H1 (cell line): ENCODE data around the gene RBM4B. TPM values are rescaled to one million over a fixed set of nuclear protein-coding genes. Genes with fewer than 3 reads are reported as not detected.

ENCODE experiments used
- POLR2A ChIP-seq, 2 experiments: IDR thresholded peaks; 1 replicate in 1 of 2; 2 replicates in 1 of 2; pipeline ENCODE4 v1.6.1; 2011; ENCODE audit warnings: low read depth in 2 of 2, low read length in 2 of 2, mild to moderate bottlenecking in 2 of 2; ENCODE audit errors: control extremely low read depth in 1 of 2
- SIRT6 ChIP-seq: IDR thresholded peaks from one replicate; pipeline ENCODE4 v1.7.1; 2012; ENCODE audit warnings: low read length, inconsistent platforms
- TAF7 ChIP-seq: optimal IDR thresholded peaks from 2 replicates; pipeline ENCODE3; 2011; ENCODE audit warnings: low read depth, mild to moderate bottlenecking, inconsistent platforms, low read length, moderate library complexity, borderline replicate concordance
- TBP ChIP-seq: IDR thresholded peaks from 2 replicates; pipeline ENCODE4 v1.6.1; 2011; ENCODE audit warnings: low read depth, low read length, improper control_type of control experiment
- polyA plus RNA-seq, 7 experiments: library from polyadenylated mRNA; depleted of rRNA in 3 of 7; stranded (reverse) in 5 of 7; unstranded in 2 of 7; fragments of >200 nt in 5 of 7; fragments of 200-250 nt in 2 of 7; gene quantifications; 1 replicate in 5 of 7; 2 replicates in 1 of 7; 4 replicates in 1 of 7; pipeline versions ENCODE4 v1.2.1 to v1.2.3, GENCODE V29; 2011 to 2013; ENCODE audit warnings: missing spikeins in 2 of 7, mixed read lengths in 2 of 7
- total RNA-seq: library from RNA; stranded (reverse); fragmentation: NEBNext Ultra II Directional; extraction: Animal tissue kit (Norgen Biotek cat#: 25700); gene quantifications from 2 replicates; pipeline ENCODE4 v1.2.1, GENCODE V29; 2021

The RBM4B gene
- total and polyA plus RNA-seq, 2 of the 8 experiments (the other 6 are each of a cell fraction or from before 2014, with no cell fraction given), result 27.5 to 30.5 TPM

GRCh38 chr11:66715346-66716085 lies 37.8 kb upstream of the RBM4B start (continued):
- TF ChIP-seq TBP (no peak), TAF7 (no peak), POLR2A (IDR thresholded peaks at IDR 0.05; ENCODE audit: control extremely low read depth in 1 of 2, low read depth in 2 of 2, low read length in 2 of 2) (no peak), SIRT6 (no peak)
- TF ChIP-seq, all 59 proteins: peak for 0
